ENCODE data around the gene RNF169. TPM values are rescaled to one million over a fixed set of nuclear protein-coding genes. Genes with fewer than 3 reads are reported as not detected.
"Not testable (repeated sequence)": the region's sequence is repeated elsewhere in the genome, so short reads cannot be mapped to it uniquely, and the experiment has no call there.

RNF169 gene
- total RNA-seq, 1 donor from 2014 or later: 23.5 TPM

- Mint-ChIP-seq H3K4me1 (peaks cover 12% of the 10 kb centered on the region), H3K27me3 (ENCODE audit: low read depth) (no peaks in the 10 kb centered on the region), H3K4me3 (no peak overlapping the region), H3K27ac (ENCODE audit: unreplicated experiment) (no peak overlapping the region), H3K36me3 (ENCODE audit: low read depth) (peaks cover 11% of the 10 kb centered on the region), H3K9me3 (peaks cover 4% of the 10 kb centered on the region)
- DNase-seq (ENCODE audit: low read depth, low spot score): no peak
- TF ChIP-seq, protein P1, sequence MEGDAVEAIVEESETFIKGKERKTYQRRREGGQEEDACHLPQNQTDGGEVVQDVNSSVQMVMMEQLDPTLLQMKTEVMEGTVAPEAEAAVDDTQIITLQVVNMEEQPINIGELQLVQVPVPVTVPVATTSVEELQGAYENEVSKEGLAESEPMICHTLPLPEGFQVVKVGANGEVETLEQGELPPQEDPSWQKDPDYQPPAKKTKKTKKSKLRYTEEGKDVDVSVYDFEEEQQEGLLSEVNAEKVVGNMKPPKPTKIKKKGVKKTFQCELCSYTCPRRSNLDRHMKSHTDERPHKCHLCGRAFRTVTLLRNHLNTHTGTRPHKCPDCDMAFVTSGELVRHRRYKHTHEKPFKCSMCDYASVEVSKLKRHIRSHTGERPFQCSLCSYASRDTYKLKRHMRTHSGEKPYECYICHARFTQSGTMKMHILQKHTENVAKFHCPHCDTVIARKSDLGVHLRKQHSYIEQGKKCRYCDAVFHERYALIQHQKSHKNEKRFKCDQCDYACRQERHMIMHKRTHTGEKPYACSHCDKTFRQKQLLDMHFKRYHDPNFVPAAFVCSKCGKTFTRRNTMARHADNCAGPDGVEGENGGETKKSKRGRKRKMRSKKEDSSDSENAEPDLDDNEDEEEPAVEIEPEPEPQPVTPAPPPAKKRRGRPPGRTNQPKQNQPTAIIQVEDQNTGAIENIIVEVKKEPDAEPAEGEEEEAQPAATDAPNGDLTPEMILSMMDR (conservative IDR thresholded peaks at IDR 0.05): no peak
Measured at GRCh38 chr11:74756571-74756970, 7.9 kb downstream of the RNF169 start.

GRCh38 chr11:74766905-74767304, 18.3 kb downstream of the RNF169 start:
- Mint-ChIP-seq H3K27ac (ENCODE audit: unreplicated experiment) (no peak overlapping the region), H3K4me3 (no peak overlapping the region), H3K9me3 (peaks cover 2% of the 10 kb centered on the region), H3K4me1 (no peaks in the 10 kb centered on the region), H3K36me3 (ENCODE audit: low read depth) (peaks cover 18% of the 10 kb centered on the region), H3K27me3 (ENCODE audit: low read depth) (no peaks in the 10 kb centered on the region)
- DNase-seq (ENCODE audit: low read depth, low spot score): no peak
- TF ChIP-seq, protein P1 (conservative IDR thresholded peaks at IDR 0.05): no peak

- not testable (repeated sequence) for H3K27ac Mint-ChIP-seq (ENCODE audit: unreplicated experiment); DNase-seq (ENCODE audit: low read depth, low spot score); H3K4me1 Mint-ChIP-seq; H3K4me3 Mint-ChIP-seq; H3K27me3 Mint-ChIP-seq (ENCODE audit: low read depth); H3K9me3 Mint-ChIP-seq
- H3K36me3 Mint-ChIP-seq (ENCODE audit: low read depth): peaks cover 11% of the 10 kb centered on the region
Measured at GRCh38 chr11:74768172-74768651, 19.6 kb downstream of the RNF169 start.

- H3K4me1 Mint-ChIP-seq: no peaks in the 10 kb centered on the region
- H3K36me3 Mint-ChIP-seq (ENCODE audit: low read depth): peaks cover 5% of the 10 kb centered on the region
- H3K9me3 Mint-ChIP-seq: no peaks in the 10 kb centered on the region
- no peak overlapping the region for H3K27ac Mint-ChIP-seq (ENCODE audit: unreplicated experiment)
- DNase-seq (ENCODE audit: low read depth, low spot score): no peak
- TF ChIP-seq, protein P1 (conservative IDR thresholded peaks at IDR 0.05): no peak
- no peak overlapping the region for H3K4me3 Mint-ChIP-seq
- H3K27me3 Mint-ChIP-seq (ENCODE audit: low read depth): no peaks in the 10 kb centered on the region
Measured at GRCh38 chr11:74769055-74769707, 20.5 kb downstream of the RNF169 start.

DNA sequence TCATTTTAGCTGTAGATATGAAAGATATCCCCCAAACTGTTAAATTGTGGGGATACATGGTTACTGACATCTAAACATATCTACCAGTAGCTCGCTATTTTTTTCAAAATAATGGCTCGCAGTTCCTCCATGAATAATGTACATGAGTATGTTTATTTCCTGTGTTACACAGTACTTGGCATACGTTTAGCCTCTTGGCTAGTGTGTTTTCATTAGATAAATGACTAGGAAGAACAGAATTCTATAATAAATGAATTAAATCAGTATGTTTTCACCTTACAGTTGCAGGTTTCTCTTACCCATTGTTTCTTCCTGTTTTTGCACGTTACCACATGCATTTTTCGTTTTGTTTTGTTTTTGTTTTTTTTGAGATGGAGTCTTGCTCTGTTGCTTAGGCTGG, 21.8 kb downstream of the RNF169 start:
- no peak for DNase-seq (ENCODE audit: low read depth, low spot score)
- no peak overlapping the region for H3K4me3 Mint-ChIP-seq
- TF ChIP-seq, protein P1 (conservative IDR thresholded peaks at IDR 0.05): no peak
- no peaks in the 10 kb centered on the region for H3K27me3 Mint-ChIP-seq (ENCODE audit: low read depth)
- H3K36me3 Mint-ChIP-seq (ENCODE audit: low read depth): no peaks in the 10 kb centered on the region
- H3K27ac Mint-ChIP-seq (ENCODE audit: unreplicated experiment): no peak overlapping the region
- no peaks in the 10 kb centered on the region for H3K9me3 Mint-ChIP-seq
- no peaks in the 10 kb centered on the region for H3K4me1 Mint-ChIP-seq

GRCh38 chr11:74771139-74771538, 22.5 kb downstream of the RNF169 start:
- H3K27ac Mint-ChIP-seq (ENCODE audit: unreplicated experiment): no peak overlapping the region
- no peaks in the 10 kb centered on the region for H3K36me3 Mint-ChIP-seq (ENCODE audit: low read depth)
- no peaks in the 10 kb centered on the region for H3K27me3 Mint-ChIP-seq (ENCODE audit: low read depth)
- H3K9me3 Mint-ChIP-seq: no peaks in the 10 kb centered on the region
- DNase-seq (ENCODE audit: low read depth, low spot score): no peak
- no peak overlapping the region for H3K4me3 Mint-ChIP-seq
- H3K4me1 Mint-ChIP-seq: no peaks in the 10 kb centered on the region
- TF ChIP-seq, protein P1 (conservative IDR thresholded peaks at IDR 0.05): no peak

Data from neural crest cell (in vitro differentiated cells).